ENCODE measurements around the gene OAS1.

GRCh38 chr12:112964915-112965314 is 58.2 kb downstream of the OAS1 start:
- TF ChIP-seq CTCF (IDR thresholded peaks at IDR 0.05) (no peak), POLR2A (IDR thresholded peaks at IDR 0.05) (no peak)

Measured in uterus (tissue), 2 donors.